HEK293T (cell line): ENCODE data around the gene PARD6B.

Source experiments
- CTCF ChIA-PET: fragments of 350-600 bp; formaldehyde crosslinking; extraction: SDS; loops from one replicate; lab custom pipeline; 2021; ENCODE audit warnings: antibody characterized with exemption, inconsistent platforms; lab: Yijun Ruan, JAX
- POLR2A ChIA-PET: fragments of 350-600 bp; formaldehyde crosslinking; extraction: SDS; loops from one replicate; lab custom pipeline; 2020; ENCODE audit warnings: antibody characterized with exemption, inconsistent platforms; lab: Yijun Ruan, JAX
- DNase-seq: peaks from one replicate; pipeline ENCODE4 v3.0.0; 2012; ENCODE audit warnings: mixed read lengths; ENCODE audit errors: extremely low spot score
- ARNT ChIP-seq: fragments of 450-650 bp; IDR thresholded peaks from 2 replicates; pipeline ENCODE4 v1.6.1; 2017; ENCODE audit warnings: mild to moderate bottlenecking
- BHLHE40 ChIP-seq: fragments of 450-650 bp; IDR thresholded peaks from 2 replicates; pipeline ENCODE4 v1.6.1; 2016; ENCODE audit warnings: mild to moderate bottlenecking, moderate library complexity, borderline replicate concordance
- CTBP1 ChIP-seq: fragments of 450-650 bp; IDR thresholded peaks from 2 replicates; pipeline ENCODE4 v1.6.1; 2016; ENCODE audit warnings: borderline replicate concordance
- ELF4 ChIP-seq: fragments of 450-650 bp; IDR thresholded peaks from 2 replicates; pipeline ENCODE4 v1.6.1; 2017; ENCODE audit warnings: antibody characterized with exemption
- FOXA1 ChIP-seq: fragments of 450-650 bp; IDR thresholded peaks from 2 replicates; pipeline ENCODE4 v1.6.1; 2016; ENCODE audit warnings: mild to moderate bottlenecking
- FOXK2 ChIP-seq: fragments of 450-650 bp; IDR thresholded peaks from 2 replicates; pipeline ENCODE4 v1.6.1; 2016; ENCODE audit warnings: mild to moderate bottlenecking
- FOXM1 ChIP-seq: fragments of 450-650 bp; IDR thresholded peaks from 2 replicates; pipeline ENCODE4 v1.6.1; 2017; ENCODE audit warnings: mild to moderate bottlenecking, borderline replicate concordance
- HDGF ChIP-seq: fragments of 450-650 bp; IDR thresholded peaks from 2 replicates; pipeline ENCODE4 v1.6.1; 2017; ENCODE audit warnings: antibody characterized with exemption, borderline replicate concordance
- L3MBTL2 ChIP-seq: fragments of 450-650 bp; conservative IDR thresholded peaks from 2 replicates; pipeline ENCODE4 v1.6.1; 2016; ENCODE audit warnings: mild to moderate bottlenecking
- LEF1 ChIP-seq: fragments of 450-650 bp; IDR thresholded peaks from 2 replicates; pipeline ENCODE4 v1.6.1; 2017; ENCODE audit warnings: mild to moderate bottlenecking, borderline replicate concordance
- NFRKB ChIP-seq: fragments of 450-650 bp; IDR thresholded peaks from 2 replicates; pipeline ENCODE4 v1.6.1; 2016; ENCODE audit warnings: mild to moderate bottlenecking, moderate library complexity
- PKNOX1 ChIP-seq: fragments of 450-650 bp; IDR thresholded peaks from 2 replicates; pipeline ENCODE4 v1.6.1; 2016
- SP1 ChIP-seq: fragments of 450-650 bp; IDR thresholded peaks from 2 replicates; pipeline ENCODE4 v1.6.1; 2017
- SUZ12 ChIP-seq: fragments of 450-650 bp; IDR thresholded peaks from 2 replicates; pipeline ENCODE4 v1.6.1; 2016; ENCODE audit warnings: mild to moderate bottlenecking
- TARDBP ChIP-seq: fragments of 450-650 bp; IDR thresholded peaks from 2 replicates; pipeline ENCODE4 v1.6.1; 2016
- ZNF384 ChIP-seq: fragments of 450-650 bp; IDR thresholded peaks from 2 replicates; pipeline ENCODE4 v1.6.1; 2016

The PARD6B gene

GRCh38 chr20:50717974-50718761 lies 13.2 kb upstream of the PARD6B start:
- ChIA-PET POLR2A (no interaction called here), CTCF (interaction anchor here (0.6 to 0.9 kb wide), 3 partner anchors 10 to 552 kb away, joined by 3 to 7 read pairs (median 3); no protein-coding TSS in a partner anchor)
- no peak for DNase-seq
- TF ChIP-seq SUZ12 (no peak), SP1 (no peak), TARDBP (no peak), FOXK2 (no peak), ELF4 (no peak), FOXM1 (no peak), PKNOX1 (no peak), HDGF (no peak), FOXA1 (no peak), ARNT (no peak), NFRKB (no peak), LEF1 (no peak), BHLHE40 (no peak)

DNA sequence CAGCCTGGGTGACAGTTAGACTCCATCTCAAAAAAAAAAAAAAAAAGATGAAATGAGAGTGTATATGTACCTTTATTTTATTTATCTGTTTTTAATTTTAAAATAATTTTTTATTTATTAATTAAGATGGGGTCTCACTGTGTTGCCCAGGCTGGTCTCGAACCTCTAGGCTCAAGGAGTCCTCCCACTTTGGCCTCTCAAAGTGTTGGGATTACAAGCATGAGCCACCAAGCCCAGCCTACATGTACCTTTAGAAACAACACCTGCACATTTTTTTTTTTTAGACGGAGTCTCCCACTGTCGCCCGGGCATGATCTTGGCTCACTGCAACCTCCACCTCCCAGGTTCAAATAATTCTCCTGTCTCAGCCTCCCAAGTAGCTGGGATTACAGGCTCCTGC lies 12.1 kb upstream of the PARD6B start:
- DNase-seq, result no peak
- no peak for TF ChIP-seq FOXM1
- no peak for TF ChIP-seq HDGF
- TF ChIP-seq PKNOX1, result no peak
- no peak for TF ChIP-seq TARDBP
- TF ChIP-seq FOXK2, result no peak
- TF ChIP-seq ARNT, result no peak
- no peak for TF ChIP-seq CTBP1
- no peak for TF ChIP-seq ELF4
- TF ChIP-seq L3MBTL2, result no peak
- TF ChIP-seq FOXA1, result no peak
- no peak for TF ChIP-seq BHLHE40
- no peak for TF ChIP-seq LEF1
- no peak for TF ChIP-seq SUZ12
- no peak for TF ChIP-seq NFRKB
- TF ChIP-seq ZNF384, result no peak
- TF ChIP-seq SP1, result no peak
- CTCF ChIA-PET, result no interaction called here
- POLR2A ChIA-PET, result no interaction called here

GRCh38 chr20:50720026-50720425 lies 11.4 kb upstream of the PARD6B start:
- POLR2A ChIA-PET, result no interaction called here
- CTCF ChIA-PET, result no interaction called here
- DNase-seq, result no peak
- TF ChIP-seq LEF1, result no peak
- TF ChIP-seq FOXA1, result no peak
- TF ChIP-seq FOXM1, result no peak
- TF ChIP-seq TARDBP, result no peak
- TF ChIP-seq FOXK2, result no peak
- TF ChIP-seq HDGF, result no peak
- TF ChIP-seq ARNT, result no peak
- no peak for TF ChIP-seq SP1
- no peak for TF ChIP-seq CTBP1
- TF ChIP-seq ZNF384, result no peak
- TF ChIP-seq BHLHE40, result no peak
- TF ChIP-seq L3MBTL2, result no peak
- TF ChIP-seq SUZ12, result no peak
- TF ChIP-seq ELF4, result no peak
- no peak for TF ChIP-seq PKNOX1
- no peak for TF ChIP-seq NFRKB

DNA sequence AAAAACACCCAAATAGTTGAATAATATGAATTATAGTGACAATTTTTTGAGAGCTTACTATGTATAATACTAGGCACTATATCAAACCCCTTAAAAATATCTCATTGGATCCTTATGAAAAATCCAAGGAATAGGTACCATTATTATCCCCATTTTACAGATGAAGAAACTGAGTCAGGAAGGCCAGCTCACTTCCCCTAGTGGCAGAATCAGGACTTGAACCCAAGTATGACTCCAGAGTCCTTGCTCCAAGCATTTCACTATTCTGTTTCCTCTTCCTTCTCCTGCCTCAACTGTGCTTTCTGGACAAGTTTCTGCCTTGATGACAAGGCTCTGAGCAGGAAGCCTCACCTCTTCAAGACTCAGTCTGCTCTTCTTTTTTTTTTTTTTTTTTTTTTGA lies 10.8 kb upstream of the PARD6B start:
- CTCF ChIA-PET, result no interaction called here
- TF ChIP-seq FOXA1, result no peak
- no peak for TF ChIP-seq BHLHE40
- no peak for TF ChIP-seq ELF4
- no peak for TF ChIP-seq FOXK2
- TF ChIP-seq L3MBTL2, result no peak
- no peak for TF ChIP-seq CTBP1
- no peak for TF ChIP-seq NFRKB
- no peak for TF ChIP-seq TARDBP
- no peak for TF ChIP-seq SUZ12
- TF ChIP-seq PKNOX1, result no peak
- TF ChIP-seq ARNT, result no peak
- TF ChIP-seq SP1, result no peak
- DNase-seq, result no peak
- POLR2A ChIA-PET, result no interaction called here

GRCh38 chr20:50721881-50722281 lies 9.5 kb upstream of the PARD6B start:
- TF ChIP-seq NFRKB (no peak), PKNOX1 (no peak), FOXA1 (no peak), SP1 (no peak), ARNT (no peak), ZNF384 (no peak), BHLHE40 (no peak), FOXK2 (no peak), FOXM1 (no peak), ELF4 (no peak), HDGF (no peak), TARDBP (no peak), LEF1 (no peak), CTBP1 (no peak), SUZ12 (no peak), L3MBTL2 (no peak)
- DNase-seq, result no peak
- ChIA-PET POLR2A (no interaction called here), CTCF (interaction anchor here (1.7 kb wide), 1 partner anchor 73 kb away, joined by 3 read pairs; the partner anchor contains the start of gene BCAS4)
